ENCODE measurements around the gene CACNA1S. TPM values are rescaled to one million over a fixed set of nuclear protein-coding genes. Genes with fewer than 3 reads are reported as not detected.

CACNA1S gene
- total RNA-seq, 1 donor from 2014 or later = 0.55 TPM

DNA sequence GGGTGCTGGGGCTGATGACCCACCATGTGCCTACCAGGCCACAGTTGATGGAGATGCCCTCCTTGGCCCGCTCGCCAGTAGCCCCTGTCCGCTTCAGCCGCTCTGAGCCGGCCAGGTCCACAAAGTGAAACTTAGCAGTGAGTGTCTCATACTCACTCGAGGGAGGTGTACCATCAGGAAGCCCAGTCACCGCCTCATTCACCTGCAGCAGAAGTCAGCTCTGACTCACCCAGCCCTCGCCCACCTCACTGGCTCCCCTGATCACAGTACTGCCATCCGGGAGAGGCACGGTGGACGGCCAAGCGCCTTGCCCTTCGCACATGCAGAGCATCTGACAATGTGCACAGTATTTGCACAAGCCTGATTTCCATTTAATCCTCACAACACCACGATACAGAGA lies 107.5 kb downstream of the CACNA1S start:
- Histone ChIP-seq H3K4me3 (no peak overlapping the region), H3K4me1 (no peaks in the 10 kb centered on the region), H3K27ac (no peak overlapping the region), H3K27me3 (no peaks in the 10 kb centered on the region), H3K36me3 (peaks cover 5% of the 10 kb centered on the region), H3K9me3 (no peaks in the 10 kb centered on the region)
- DNase-seq (no peak), ATAC-seq (no peak)
- TF ChIP-seq, protein P1, sequence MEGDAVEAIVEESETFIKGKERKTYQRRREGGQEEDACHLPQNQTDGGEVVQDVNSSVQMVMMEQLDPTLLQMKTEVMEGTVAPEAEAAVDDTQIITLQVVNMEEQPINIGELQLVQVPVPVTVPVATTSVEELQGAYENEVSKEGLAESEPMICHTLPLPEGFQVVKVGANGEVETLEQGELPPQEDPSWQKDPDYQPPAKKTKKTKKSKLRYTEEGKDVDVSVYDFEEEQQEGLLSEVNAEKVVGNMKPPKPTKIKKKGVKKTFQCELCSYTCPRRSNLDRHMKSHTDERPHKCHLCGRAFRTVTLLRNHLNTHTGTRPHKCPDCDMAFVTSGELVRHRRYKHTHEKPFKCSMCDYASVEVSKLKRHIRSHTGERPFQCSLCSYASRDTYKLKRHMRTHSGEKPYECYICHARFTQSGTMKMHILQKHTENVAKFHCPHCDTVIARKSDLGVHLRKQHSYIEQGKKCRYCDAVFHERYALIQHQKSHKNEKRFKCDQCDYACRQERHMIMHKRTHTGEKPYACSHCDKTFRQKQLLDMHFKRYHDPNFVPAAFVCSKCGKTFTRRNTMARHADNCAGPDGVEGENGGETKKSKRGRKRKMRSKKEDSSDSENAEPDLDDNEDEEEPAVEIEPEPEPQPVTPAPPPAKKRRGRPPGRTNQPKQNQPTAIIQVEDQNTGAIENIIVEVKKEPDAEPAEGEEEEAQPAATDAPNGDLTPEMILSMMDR (IDR thresholded peaks at IDR 0.05) = no peak
- intact Hi-C loops (cut with DNase I) = no loop called here

DNA sequence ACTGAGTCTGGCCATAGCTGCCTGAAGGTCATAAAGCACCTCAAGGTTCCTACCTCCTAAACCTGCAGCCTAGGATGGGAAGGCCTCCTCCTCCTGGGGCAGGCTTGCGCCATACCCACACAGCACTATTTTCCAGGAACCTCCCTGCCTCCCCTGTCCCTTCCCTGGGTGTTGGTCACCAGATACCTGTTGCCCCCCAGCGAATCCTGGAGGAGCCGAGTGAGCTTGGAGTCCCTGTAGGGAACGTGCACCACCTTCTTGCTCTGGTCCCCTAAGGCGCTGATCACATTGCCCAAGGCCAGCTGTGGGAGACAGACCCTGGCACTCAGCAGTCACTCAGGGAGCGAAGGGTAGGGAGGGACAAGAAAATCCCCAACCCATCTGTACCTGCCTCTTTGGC lies 108.1 kb downstream of the CACNA1S start:
- Histone ChIP-seq H3K27me3 (no peaks in the 10 kb centered on the region), H3K36me3 (peaks cover 5% of the 10 kb centered on the region), H3K4me1 (no peaks in the 10 kb centered on the region), H3K27ac (no peak overlapping the region), H3K9me3 (no peaks in the 10 kb centered on the region), H3K4me3 (no peak overlapping the region)
- intact Hi-C loops (cut with DNase I) = no loop called here
- ATAC-seq (no peak), DNase-seq (no peak)
- TF ChIP-seq, protein P1 (IDR thresholded peaks at IDR 0.05) = no peak

DNA sequence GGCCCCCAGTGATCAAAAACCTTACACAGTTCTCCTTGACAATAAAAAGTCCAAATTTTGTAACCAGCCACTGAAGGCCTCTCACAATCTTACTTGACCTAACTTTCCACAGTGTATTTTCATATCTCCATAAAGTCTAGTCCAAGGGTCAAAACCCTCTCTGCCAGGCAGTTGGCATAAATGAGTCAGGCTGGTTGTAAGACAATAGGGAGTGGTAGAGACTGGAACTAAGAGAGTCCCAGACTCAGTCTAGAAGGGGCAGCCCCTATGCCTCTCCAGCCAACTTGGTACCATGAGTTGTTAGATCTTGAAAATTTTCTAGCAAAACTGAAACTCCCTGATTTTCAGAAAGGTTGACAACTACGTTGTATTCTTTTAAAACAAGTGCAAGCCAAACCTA lies 109.7 kb downstream of the CACNA1S start:
- Histone ChIP-seq H3K9me3 (no peaks in the 10 kb centered on the region), H3K36me3 (peaks cover 5% of the 10 kb centered on the region), H3K4me1 (no peaks in the 10 kb centered on the region), H3K27ac (no peak overlapping the region), H3K4me3 (no peak overlapping the region), H3K27me3 (no peaks in the 10 kb centered on the region)
- TF ChIP-seq, protein P1 (IDR thresholded peaks at IDR 0.05) = no peak
- no peak for ATAC-seq
- intact Hi-C loops (cut with DNase I) = no loop called here
- no peak for DNase-seq

DNA sequence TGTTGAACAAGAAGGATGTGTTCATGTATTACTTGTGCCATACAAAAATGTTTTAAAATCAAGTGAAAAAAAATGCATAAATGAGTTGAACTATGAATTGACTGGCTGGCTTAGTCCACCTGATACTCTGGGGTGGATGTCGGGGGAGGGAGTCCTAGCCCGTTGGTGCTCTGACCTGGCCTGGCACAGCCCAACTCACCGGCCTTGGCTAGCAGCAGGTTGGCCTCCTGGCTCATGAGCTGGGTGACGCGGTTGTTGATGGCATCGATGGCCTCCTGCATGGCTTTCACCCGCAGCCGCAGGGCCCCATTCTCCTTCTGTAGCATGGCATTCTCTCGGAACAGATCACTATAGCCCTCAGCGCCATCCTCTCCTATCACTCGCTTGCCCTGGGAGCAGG lies 110.3 kb downstream of the CACNA1S start:
- no peaks in the 10 kb centered on the region for H3K4me1 ChIP-seq
- no peak overlapping the region for H3K4me3 ChIP-seq
- DNase-seq (no peak), ATAC-seq (no peak)
- no peaks in the 10 kb centered on the region for H3K9me3 ChIP-seq
- H3K27me3 ChIP-seq = no peaks in the 10 kb centered on the region
- TF ChIP-seq, protein P1 (IDR thresholded peaks at IDR 0.05) = no peak
- peaks cover 5% of the 10 kb centered on the region for H3K36me3 ChIP-seq
- intact Hi-C loops (cut with DNase I) = no loop called here
- no peak overlapping the region for H3K27ac ChIP-seq

DNA sequence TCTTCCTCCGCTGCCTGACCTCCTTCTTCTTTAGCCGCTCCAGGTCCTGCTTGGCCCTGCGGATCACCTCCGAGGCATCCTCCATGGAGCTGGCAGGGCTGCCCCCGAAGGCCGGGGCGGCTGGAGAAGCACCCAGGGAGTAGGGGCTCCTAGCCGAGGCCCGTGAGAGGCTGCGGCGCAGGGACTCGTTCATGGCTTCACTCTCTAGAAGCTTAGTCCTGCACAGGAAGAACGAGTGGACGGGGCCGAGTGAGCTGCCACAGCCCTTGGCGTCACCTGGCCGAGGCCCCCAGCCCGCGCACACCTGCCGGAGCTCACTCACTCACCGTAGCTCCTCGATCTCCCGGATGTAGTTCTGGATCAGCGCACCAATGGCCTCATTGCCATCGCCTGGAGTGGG lies 111.8 kb downstream of the CACNA1S start:
- TF ChIP-seq, protein P1 (IDR thresholded peaks at IDR 0.05) = no peak
- ATAC-seq (no peak), DNase-seq (no peak)
- Histone ChIP-seq H3K36me3 (peaks cover 5% of the 10 kb centered on the region), H3K4me3 (no peak overlapping the region), H3K4me1 (no peaks in the 10 kb centered on the region), H3K27me3 (no peaks in the 10 kb centered on the region), H3K9me3 (no peaks in the 10 kb centered on the region), H3K27ac (no peak overlapping the region)
- intact Hi-C loops (cut with DNase I) = no loop called here

DNA sequence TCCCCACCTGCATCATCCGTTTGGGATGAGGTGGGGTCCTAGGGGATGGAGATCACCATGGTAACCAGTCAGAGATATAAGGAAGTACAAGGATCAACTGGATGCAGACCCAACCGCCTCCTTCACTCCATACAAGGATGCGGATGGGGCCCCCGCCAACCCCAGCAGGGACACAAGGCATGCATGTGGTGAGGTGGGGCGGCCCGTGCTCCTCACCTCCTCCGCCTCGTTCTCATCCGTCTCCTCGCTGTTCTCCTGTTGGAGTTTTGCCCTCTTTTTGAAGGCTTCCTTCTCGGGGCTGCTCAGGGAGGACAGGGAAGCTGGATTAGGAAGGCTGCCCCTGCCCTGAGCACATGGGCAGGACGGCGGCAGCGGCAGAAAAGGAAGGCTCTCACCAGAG lies 112.6 kb downstream of the CACNA1S start:
- Histone ChIP-seq H3K36me3 (peaks cover 5% of the 10 kb centered on the region), H3K4me1 (no peaks in the 10 kb centered on the region), H3K4me3 (no peak overlapping the region), H3K27me3 (no peaks in the 10 kb centered on the region), H3K27ac (no peak overlapping the region), H3K9me3 (no peaks in the 10 kb centered on the region)
- DNase-seq (no peak), ATAC-seq (no peak)
- TF ChIP-seq, protein P1 (IDR thresholded peaks at IDR 0.05) = no peak
- intact Hi-C loops (cut with DNase I) = no loop called here

Measured in upper lobe of right lung (tissue), 1 donor.